GM21360 (cell line): ENCODE measurements around the gene PCOLCE2.

Source experiments
- ATAC-seq: cut with Tn5 transposase; IDR thresholded peaks from one replicate; pipeline ENCODE4 v1.9.1; 2021; ENCODE audit warnings: mild to moderate bottlenecking, moderate library complexity; ENCODE audit not compliant: unreplicated experiment

Gene PCOLCE2, protein sequence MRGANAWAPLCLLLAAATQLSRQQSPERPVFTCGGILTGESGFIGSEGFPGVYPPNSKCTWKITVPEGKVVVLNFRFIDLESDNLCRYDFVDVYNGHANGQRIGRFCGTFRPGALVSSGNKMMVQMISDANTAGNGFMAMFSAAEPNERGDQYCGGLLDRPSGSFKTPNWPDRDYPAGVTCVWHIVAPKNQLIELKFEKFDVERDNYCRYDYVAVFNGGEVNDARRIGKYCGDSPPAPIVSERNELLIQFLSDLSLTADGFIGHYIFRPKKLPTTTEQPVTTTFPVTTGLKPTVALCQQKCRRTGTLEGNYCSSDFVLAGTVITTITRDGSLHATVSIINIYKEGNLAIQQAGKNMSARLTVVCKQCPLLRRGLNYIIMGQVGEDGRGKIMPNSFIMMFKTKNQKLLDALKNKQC

DNA sequence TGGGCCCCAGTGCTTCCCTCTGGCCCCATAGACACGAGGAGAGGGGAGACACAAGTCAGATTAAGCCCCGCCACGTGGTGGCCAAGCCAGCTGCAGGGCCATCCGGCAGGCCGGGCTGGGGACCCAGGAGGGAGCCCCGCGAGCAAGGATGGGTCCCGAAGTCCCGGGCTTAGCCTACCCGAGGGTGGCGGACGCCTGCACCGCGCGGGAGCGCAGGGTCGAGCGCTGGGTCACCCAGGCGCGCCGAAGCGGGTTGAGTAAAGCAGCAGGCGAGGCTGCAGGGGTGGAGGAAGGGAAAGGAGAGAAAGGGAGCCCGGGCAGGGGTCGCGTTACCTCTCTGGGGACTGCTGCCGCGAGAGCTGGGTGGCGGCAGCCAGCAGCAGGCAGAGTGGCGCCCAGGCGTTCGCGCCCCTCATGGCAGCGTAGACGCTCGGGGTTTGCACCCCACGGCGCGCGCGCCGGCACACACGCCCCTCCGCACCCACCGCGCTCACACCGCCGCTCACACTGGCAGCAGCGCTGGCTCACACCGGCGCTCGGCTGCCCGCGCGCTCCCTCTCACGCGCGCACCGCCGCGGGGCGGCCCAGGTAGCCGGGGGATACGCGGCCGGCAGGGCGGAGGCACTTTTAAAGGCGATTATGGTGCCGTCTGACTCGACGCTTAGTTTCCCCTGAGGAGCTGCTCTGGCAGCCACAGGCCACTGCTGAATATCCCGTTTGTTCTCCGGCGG lies at the start of gene PCOLCE2:
PCOLCE2 (minus strand) TSS at position 603 of the 731 bp plus-strand sequence; CDS start at position 416, 187 bp downstream.
- peak; percentile 49 for ATAC-seq

DNA sequence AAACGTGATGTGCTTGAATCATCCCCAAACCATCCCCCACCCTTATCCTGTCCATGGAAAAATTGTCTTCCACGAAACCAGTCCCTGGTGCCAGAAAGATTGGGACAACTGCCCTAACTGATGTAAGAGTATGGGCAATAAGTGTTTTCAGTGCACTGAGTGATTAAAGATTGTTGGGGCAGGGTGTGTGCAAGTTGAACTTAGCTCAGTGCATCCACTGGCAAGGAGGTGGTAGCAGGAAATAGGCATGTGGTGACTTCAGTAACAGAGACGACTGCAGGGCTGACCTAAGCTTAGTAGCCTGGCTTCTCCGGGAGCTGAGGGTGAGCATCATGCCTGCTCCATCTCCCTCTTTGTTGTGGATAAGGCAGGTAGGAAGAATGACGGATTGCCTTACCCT lies 47.1 kb upstream of the PCOLCE2 start:
- ATAC-seq, result no peak

DNA sequence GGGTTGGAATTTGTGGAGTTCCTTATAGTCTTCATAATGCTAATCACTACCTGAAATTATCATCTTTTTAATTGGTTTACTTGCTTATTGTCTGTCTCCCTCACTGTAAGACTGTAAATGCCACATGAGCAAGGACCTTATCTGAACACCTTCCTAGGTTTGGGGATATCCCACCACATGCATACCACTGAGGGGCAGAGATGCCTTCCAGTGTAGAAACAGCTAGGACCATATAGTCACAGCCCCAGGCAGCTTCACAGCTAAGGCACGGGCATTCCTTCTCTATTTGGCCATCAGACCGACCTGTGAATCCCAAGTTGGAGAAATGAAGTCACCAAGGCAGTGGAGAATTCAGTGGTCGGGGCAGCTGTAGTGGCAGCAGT lies 46.0 kb upstream of the PCOLCE2 start:
- no peak for ATAC-seq

DNA sequence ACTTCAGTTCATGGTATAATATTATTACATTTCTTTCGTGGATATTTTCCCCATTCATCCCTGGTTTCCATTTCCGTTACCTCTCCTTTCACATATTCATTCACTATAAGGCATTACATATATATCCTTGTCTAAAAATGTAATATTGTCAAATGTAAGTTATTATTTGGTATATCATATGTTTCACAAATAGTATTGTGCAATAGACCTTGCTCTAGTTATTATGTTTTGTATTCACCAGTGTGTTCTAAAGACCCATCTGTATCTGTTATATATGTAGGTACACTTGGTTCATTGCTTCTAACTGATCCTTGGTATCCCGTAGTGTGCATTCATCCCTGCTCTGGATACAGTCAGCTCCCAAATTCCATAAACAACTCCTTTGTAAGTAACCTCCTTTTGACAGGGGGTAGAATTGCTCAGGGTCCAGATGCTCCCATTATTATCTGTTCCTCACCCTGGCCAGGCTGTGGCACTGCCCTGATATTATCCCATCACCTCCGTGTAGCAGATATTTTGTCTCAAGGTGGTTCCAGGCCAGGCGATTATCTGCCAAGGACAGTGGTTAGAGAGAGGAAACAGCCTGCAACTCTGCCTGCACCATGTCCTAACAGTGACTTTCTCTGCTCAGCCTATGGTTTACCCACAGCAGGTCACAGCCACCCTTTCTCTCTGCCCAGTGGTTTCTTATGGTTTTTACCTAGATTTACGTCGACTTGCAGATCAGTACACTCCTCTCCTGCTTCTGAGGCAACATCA lies 45.4 kb upstream of the PCOLCE2 start:
- ATAC-seq, result no peak

DNA sequence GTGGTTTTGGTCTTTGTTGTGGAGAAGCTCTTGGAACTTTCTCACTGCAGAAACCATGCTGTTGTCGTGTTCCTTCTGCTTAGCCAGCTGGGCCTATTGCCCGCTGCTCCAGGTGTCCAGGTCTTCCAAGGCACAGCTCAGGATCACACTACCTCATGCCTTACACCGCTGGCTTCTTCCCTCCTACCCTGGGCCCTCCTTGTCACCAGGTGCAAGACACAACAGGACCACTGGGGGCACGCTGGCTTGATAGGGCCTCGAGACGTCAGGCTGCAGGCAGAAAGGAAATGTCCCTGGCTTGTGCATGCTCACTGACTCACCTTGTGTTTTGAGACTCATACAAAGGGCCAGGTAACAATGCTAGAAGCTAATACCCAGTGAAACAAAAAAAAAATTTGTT lies 42.3 kb upstream of the PCOLCE2 start:
- peak; percentile 91 for ATAC-seq

DNA sequence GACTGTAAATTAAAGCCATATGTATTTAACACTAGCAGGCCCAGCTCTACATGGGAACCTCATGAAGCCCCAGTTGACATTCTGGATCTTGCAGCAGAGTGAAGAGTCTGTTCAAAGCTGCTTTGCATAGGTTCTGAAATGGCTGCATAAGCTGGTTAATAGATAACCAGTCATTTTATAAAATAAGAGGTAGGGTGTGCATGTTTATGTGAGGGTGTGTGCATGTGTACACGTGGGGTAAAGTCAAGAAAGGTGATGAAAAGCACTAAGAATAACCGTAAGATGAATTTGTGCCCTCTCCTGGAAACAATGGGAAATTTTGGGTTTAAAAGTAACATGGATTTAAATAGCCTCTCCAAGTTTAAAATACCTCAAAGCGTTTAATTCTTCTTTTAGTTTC lies 41.6 kb upstream of the PCOLCE2 start:
- no peak for ATAC-seq

DNA sequence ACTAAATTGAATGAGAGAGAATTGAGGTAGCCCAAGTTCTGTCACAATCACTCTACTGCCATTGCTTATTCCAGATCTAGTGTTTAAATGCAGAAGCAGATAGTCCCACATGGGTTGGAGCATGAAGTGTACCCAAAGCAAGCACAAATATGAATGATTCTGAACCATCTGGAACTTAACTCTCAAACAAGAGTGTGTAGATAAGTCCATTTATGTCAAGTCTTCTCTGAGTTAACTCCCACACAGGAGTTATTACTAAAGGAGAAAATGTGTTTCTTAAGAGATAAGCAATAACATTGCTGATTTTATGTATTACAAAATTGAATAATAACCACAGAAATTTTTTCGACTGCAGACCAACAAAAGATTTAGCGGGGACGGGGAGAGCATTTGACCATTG lies 41.0 kb upstream of the PCOLCE2 start:
- no peak for ATAC-seq

DNA sequence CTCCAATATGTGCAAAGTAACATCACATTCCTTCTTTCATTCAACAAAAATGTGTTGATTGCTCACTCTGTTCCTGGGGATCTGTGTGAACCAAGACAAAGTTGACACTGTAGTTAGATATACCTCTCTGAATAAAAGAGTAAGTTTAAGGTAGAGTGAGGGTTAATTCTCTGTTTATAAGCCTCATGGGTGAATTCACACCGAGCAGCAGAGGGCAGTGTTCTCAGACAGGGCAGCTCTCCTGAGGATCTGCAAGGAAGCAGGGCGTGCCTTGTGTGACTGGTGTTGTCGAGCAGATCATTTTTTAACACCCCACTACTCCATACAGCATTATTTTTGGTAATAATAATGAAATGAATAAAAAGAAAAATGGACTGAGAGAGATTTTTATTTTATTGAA lies 40.2 kb upstream of the PCOLCE2 start:
- no peak for ATAC-seq

DNA sequence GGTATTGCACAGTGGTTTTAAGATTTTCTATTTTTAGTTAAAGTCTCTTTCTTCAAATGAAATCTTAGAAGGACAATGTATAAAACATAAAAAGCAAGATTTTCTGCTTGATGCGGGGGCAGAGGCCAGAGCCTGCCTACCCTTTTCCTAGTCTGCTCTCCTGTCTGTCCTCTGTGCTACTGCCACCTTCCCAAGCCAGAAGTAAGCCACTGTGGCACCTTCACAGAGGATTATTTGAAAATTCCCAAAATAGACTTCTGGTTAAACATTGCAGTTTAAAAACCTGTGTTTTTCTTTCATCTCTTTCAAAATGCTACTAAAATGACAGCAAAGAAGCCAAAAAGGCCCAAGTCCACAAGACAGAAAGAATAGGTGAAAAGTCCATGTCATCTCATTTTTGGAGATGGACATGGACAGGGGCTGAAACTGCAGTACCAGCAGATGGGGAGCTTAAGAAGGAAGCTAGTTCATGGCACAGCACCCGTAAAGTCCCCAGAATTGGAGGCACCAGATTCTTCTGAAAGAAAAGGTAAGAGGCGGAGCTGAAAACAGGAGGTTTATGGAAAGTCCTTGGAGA lies 37.6 kb upstream of the PCOLCE2 start:
- no peak for ATAC-seq

DNA sequence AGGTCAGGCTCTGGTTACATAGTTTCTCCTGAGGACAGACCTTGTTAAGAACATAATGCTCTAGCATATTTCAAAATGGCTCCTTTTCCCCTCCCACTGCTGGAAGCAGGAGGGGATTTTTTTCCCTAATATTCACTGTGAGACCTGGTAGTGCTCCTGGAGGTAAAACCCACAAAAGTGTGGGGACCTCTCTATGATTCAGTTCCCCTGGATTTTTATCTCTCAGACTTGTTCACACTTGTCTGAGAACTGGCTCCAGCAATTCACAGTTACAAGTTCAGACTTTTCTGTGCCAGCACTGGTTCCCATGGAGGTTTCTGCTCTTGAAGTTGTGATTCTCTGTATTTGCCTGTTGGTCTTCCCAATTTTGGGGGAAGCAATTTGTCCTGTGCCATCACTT lies 36.3 kb upstream of the PCOLCE2 start:
- no peak for ATAC-seq

DNA sequence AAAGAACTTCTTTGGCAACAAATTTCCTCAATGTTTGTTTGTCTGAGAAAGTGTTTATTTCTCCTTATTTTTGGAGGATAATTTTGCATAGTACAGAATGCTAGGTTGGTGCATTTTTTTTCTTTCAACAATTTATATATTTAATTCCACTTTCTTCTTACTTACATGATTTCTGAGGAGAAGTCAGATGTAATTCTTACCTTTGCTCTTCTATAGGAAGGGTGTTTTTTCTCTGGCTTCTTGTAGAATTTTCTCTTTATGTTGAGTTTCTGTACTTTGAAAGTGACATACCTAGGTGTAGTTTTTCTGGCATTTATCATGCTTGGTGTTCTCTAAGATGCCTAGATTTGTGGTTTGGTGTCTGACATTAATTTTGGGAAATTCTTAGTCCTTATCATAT lies 34.8 kb upstream of the PCOLCE2 start:
- ATAC-seq, result no peak

DNA sequence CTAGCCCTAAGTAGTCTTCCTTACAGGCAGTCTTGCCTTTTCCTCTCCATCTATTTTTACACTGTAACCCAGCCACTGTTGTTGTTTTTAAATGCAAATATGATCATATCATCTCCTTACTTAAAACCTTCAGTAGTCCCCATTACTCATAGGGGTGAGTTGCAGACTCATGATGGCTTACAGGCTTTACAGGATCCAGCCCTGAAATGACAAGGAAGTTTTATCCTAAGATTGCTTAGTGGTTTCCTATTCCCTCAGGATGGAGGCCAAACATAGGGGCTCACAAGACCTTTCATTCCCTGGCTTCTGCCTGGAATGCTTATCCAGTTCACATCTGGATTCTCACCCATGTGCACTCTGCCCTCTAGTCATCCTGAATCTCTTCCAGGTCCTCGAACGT lies 27.7 kb upstream of the PCOLCE2 start:
- ATAC-seq, result no peak

DNA sequence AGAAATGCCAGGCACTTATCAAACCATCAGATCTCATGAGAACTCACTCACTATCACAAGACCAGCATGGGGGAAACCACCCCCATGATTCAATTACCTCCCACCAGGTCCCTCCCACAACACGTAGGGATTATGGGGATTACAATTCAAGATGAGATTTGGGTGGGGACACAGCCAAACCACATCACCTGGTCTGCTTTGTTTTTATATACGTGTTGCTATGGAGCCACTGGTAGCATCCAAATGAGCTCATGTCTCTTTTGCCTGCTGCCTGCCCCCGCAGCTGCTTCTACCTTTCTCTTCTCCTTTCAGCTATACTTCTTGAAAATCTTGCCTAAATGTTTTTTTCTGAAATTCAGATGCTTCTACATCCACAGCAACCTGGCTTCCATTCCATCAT lies 26.8 kb upstream of the PCOLCE2 start:
- ATAC-seq, result no peak

DNA sequence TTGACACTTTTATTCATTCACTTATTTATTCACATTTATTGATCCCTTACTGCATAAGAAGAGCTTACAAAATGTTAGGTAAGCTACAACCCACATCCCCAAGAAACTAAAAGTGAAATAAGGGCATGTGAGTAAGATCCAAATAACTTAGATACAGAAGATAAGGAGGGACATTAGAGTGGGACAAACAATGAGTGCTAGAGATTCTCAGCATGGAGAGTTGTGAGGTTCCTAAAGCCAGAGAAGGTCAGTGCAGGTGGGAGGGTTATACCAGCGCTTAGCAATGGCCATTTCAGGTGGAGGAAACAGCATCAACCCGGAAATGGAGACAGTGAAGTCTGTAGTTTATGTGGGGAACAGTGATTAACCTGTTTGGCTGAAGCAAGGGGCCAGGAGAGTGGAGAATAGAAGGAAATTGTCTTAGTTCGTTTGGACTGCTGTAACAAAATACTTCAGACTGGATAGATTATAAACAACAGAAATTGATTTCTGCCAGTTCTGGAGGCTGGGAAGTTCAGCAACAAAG lies 25.5 kb upstream of the PCOLCE2 start:
- no peak for ATAC-seq

DNA sequence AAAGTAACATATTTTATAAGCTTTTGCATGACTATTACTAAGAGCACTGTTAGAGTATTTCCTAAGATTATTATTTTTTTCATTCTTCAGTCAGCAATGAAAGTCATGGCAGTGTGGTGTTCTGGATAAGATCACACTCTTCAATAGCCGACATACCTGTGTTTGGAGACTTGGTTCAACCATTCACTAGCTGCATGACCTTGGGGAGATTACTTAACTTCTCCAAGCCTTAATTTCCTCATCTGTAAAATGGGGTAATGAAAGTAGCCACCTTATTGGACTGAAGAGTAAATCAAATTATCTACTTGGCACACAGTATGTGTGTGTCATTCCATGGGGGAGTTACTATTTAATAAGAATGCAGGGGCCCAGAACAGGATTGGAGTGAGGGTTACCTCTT lies 24.5 kb upstream of the PCOLCE2 start:
- no peak for ATAC-seq

DNA sequence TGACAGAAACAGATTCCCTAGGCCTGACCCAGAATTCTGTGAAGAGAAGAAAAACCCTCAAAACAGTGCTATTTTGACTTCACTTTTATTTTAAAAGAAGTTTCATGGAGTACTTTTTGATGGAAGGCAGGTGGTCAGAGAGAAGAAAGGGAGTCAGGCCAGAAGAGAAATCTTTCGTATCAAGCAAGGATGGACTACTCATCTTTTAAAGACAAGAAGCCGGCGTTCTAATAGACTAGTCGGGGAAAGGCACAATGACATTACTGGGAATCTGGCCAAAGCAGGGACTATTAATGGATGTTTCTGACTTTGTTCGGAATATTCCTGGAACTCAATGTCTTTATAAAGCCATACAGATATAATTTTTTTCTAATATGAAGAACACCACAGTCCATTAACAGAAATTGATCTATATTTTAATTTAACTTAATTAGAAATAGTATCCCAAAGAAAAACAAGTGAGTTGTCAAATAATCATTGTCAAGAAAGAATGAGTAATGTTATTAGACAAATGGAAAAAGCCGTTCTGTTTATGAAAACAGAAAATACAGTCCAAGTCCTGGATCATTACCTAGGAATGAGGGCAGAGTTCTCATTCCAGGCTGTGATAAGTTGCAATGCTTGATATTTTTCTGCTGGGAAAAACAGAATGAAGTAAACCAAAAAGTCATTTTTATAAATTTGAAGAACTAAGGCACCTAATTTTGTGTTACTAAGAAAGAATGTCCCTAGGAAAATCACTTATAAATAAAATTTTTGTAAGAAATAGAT lies 23.7 kb upstream of the PCOLCE2 start:
- ATAC-seq, result no peak

DNA sequence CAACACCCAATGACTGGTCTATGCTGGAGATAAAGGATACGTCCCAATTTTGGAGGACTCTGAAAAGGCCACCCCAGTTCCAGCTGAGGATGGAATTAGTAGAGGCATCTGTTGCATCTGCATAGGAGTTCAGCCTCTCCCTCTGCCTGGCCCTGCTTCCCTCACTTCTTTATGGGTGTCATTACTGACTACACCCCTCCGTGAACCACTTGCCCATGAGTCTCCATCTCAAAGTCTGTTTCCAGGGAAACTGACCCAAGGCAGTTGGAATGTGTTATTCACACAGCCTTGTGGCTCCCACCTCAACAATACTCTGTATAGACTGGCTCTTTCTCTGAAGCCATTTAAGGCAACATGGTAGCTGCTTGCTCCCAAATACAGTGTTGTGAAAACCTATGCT lies 21.4 kb upstream of the PCOLCE2 start:
- ATAC-seq, result no peak

DNA sequence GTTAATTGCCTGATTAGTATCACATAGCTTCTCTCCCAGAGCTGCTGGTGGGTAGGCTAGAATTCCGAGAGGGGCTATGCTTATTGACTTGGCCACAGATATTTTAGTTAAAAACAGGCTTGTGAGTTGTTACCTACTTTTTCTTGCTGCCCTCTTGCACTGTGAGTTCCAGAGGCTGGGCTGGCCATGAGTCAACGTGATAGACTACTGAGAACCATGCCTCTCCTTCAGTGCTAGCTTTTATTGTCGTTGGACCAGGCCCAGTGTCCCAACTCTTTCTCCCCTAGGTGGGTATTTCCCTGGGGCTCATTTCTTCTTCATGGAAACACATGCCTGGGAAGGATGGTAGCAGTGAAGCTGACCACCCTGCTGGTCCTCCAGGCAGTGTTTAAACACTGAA lies 20.4 kb upstream of the PCOLCE2 start:
- no peak for ATAC-seq

DNA sequence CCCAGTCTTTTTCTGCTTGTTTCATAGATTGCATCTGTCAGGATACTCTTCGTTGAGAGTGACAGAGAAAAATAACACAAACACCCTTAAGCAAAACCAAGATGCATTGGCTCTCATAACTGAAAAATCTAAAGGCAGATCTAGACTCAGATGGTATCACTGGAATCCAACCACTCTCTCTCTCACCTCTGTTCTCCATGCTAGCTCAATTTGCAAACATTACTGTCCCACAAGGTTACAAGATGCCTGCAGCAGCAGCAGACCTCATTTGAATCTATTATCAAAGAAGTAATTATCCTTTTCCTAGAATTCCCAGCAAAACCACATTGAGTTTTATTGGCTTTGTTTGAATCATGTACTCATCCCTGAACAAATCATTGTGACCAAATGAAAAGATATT lies 19.1 kb upstream of the PCOLCE2 start:
- ATAC-seq, result no peak
